WERI-Rb-1 (cell line): ENCODE results near the gene KRTAP10-3.
"Not testable (repeated sequence)": the region's sequence is repeated elsewhere in the genome, so short reads cannot be mapped to it uniquely, and the experiment has no call there.

Experiments used
- DNase-seq: peaks from one replicate; pipeline ENCODE4 v3.0.0-alpha.2; 2020
- H3K27ac ChIP-seq: fragments of 250-450 bp; sonication (Bioruptor Pico); 2 replicates; pipeline ENCODE4 v1.5.1; 2020; ENCODE audit warnings: mild to moderate bottlenecking, moderate library complexity
- H3K27me3 ChIP-seq: fragments of 250-450 bp; sonication (Bioruptor Pico); 2 replicates; pipeline ENCODE4 v1.5.1; 2021; ENCODE audit warnings: mild to moderate bottlenecking, low read depth, moderate library complexity; ENCODE audit not compliant: insufficient read depth, severe bottlenecking
- H3K36me3 ChIP-seq: fragments of 250-450 bp; sonication (Bioruptor Pico); 2 replicates; pipeline ENCODE4 v1.5.1; 2020; ENCODE audit warnings: mild to moderate bottlenecking, moderate library complexity
- H3K4me3 ChIP-seq: 2 replicates; pipeline ENCODE4 v1.5.1; 2011; ENCODE audit warnings: low read depth, mild to moderate bottlenecking, control low read depth, low read length
- H3K9me3 ChIP-seq: fragments of 250-450 bp; sonication (Bioruptor Pico); 2 replicates; pipeline ENCODE4 v1.5.1; 2021; ENCODE audit warnings: mild to moderate bottlenecking, moderate library complexity; ENCODE audit not compliant: severe bottlenecking
- TF ChIP-seq, protein P1 (sequence below): IDR thresholded peaks from 2 replicates; pipeline ENCODE4 v1.5.1; 2011; ENCODE audit warnings: low read depth, mild to moderate bottlenecking, control low read depth, inconsistent platforms, low read length

KRTAP10-3 gene

DNA sequence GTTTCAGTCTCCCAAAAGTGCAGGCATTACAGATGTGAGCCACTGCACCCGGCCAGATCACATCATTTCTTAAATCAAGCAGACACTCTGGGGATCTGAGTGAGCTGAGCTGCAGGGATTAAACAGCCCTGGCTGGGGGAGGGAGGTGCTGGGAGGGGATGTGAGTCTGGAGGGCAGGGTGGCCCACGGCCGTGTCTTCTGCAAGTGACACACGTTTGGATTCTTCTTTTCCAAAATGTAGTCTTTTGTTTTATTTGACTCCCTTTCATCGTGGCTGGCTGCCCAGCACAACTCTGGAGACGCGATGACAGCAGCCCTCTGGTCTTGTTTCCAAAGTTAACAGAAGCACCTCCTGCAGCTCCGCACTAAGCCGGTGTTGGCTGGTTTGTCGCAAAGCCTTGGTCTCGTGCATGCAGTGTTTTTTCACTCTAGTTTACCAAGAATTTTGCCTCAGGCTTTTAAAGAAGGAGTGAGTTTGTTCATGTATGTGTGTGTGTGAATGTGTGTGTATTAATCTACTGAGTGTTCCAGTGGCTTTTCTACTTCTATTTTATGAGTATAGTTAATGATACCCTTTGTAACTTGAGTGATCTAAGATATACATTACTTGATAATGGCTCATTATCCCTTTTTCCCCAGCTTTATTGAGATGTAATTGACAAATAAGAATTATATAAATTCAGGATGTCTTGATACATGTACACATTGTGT is 24.6 kb upstream of the KRTAP10-3 start:
- peak; percentile 81 for DNase-seq
- TF ChIP-seq, protein P1, sequence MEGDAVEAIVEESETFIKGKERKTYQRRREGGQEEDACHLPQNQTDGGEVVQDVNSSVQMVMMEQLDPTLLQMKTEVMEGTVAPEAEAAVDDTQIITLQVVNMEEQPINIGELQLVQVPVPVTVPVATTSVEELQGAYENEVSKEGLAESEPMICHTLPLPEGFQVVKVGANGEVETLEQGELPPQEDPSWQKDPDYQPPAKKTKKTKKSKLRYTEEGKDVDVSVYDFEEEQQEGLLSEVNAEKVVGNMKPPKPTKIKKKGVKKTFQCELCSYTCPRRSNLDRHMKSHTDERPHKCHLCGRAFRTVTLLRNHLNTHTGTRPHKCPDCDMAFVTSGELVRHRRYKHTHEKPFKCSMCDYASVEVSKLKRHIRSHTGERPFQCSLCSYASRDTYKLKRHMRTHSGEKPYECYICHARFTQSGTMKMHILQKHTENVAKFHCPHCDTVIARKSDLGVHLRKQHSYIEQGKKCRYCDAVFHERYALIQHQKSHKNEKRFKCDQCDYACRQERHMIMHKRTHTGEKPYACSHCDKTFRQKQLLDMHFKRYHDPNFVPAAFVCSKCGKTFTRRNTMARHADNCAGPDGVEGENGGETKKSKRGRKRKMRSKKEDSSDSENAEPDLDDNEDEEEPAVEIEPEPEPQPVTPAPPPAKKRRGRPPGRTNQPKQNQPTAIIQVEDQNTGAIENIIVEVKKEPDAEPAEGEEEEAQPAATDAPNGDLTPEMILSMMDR = no peak

DNA sequence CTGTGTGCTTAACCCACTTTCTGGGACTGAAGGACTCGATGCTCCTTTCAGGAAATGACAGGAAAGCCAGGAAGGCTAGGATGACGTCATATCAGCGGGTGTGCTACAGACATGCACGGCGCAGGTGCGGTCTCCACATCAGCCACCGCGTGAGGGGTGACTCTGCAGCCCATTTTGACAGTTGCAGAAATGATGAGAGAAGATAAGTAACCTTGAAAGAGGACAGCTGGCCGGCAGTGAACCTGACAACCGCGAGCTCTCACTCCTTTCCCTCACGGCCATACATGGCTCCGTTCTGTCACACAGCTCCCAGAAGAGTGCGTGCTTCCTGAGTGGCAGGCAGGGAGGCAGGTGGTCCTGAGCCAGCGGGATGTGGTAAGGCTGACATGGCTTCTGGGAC is 23.5 kb upstream of the KRTAP10-3 start:
- Histone ChIP-seq H3K27me3 (no peaks in the 10 kb centered on the region), H3K4me3 (no peak overlapping the region), H3K36me3 (no peaks in the 10 kb centered on the region), H3K9me3 (peaks cover 10% of the 10 kb centered on the region), H3K27ac (no peak overlapping the region)
- TF ChIP-seq, protein P1 = no peak
- DNase-seq = no peak

More for the DNA sequence above, 24.6 kb upstream of the KRTAP10-3 start:
- H3K4me3 ChIP-seq = peak overlapping the region; percentile 9
- no peaks in the 10 kb centered on the region for H3K27me3 ChIP-seq
- peak overlapping the region; percentile 18; the same call in 1 of the 2 replicates for H3K27ac ChIP-seq
- H3K36me3 ChIP-seq = no peaks in the 10 kb centered on the region
- peaks cover 6% of the 10 kb centered on the region for H3K9me3 ChIP-seq

DNA sequence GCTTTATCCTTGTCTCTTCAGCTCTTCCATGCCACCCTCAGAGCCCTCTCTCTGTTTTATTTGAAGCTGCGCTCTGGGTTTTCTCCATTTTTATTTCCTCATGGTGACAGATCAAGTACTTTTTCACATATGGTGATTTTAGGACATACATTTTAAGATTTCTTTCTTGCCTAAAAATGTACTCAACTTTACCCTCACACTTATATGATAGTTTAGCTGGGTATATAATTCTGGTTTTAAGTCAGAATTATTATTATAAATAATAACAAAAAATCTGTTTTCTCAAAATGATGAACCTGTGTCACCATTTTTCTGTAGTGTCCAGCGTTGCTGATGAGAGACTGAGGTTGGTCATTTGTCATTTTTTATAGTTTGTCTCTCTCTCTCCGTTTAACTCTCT is 22.6 kb upstream of the KRTAP10-3 start:
- H3K36me3 ChIP-seq = no peaks in the 10 kb centered on the region
- H3K27me3 ChIP-seq = no peaks in the 10 kb centered on the region
- TF ChIP-seq, protein P1 = no peak
- H3K4me3 ChIP-seq = no peak overlapping the region
- H3K27ac ChIP-seq = no peak overlapping the region
- peaks cover 17% of the 10 kb centered on the region for H3K9me3 ChIP-seq
- DNase-seq = no peak

DNA sequence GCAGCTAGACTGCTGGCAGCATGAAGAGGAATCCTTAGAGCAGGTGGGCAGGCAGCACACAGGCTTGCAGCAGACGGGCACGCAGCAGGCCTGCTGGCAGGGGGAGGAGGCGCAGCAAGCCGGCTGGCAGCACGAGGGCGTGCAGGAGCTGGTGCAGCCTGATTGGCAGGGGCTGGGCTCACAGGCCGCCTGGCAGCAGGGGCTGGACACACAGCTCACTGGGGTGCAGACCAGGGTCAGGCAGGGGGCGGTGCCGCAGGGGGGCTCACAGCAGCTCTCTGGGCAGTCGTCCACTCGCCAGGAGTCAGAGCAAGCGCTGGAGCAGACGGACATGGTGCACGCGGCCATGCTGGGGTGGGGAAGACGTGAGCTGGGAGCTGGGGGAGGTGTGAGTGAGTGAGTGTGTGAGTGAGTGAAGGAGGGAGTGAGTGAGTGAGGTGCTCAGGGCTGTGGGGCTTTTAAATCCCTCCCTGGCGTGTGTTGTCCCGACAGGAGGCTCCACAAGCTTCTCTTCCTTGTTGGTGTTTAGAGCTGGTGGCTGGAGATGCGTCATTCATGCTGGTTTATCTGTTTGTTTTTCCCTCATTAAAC is 21.7 kb upstream of the KRTAP10-3 start, which contains the start of gene KRTAP10-5:
KRTAP10-5 (minus strand) TSS at position 374 of the 591 bp plus-strand sequence; CDS start at position 348, 26 bp downstream.
- H3K27ac ChIP-seq = not testable (repeated sequence)

DNA sequence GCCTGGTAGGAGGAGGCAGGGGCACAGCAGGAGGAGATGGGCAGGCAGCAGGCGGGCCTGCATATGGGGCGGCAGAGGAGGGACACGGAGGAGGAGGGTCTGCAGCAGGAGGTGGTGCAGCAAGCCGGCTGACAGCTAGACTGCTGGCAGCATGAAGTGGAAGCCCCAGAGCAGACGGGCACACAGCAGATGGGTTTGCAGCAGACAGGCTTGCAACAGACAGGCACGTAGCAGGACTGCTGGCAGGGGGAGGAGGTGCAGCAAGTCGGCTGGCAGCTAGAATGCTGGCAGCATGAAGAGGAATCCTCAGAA is 21.2 kb upstream of the KRTAP10-3 start:
- Histone ChIP-seq H3K4me3 (no peak overlapping the region), H3K36me3 (no peaks in the 10 kb centered on the region), H3K27ac (no peak overlapping the region), H3K9me3 (peaks cover 17% of the 10 kb centered on the region), H3K27me3 (no peaks in the 10 kb centered on the region)
- TF ChIP-seq, protein P1 = no peak
- DNase-seq = no peak

More for the DNA sequence above, 21.7 kb upstream of the KRTAP10-3 start, which contains the start of gene KRTAP10-5:
- DNase-seq, H3K4me3 ChIP-seq, H3K36me3 ChIP-seq, H3K27me3 ChIP-seq: not testable (repeated sequence)
- H3K9me3 ChIP-seq = peaks cover 17% of the 10 kb centered on the region

DNA sequence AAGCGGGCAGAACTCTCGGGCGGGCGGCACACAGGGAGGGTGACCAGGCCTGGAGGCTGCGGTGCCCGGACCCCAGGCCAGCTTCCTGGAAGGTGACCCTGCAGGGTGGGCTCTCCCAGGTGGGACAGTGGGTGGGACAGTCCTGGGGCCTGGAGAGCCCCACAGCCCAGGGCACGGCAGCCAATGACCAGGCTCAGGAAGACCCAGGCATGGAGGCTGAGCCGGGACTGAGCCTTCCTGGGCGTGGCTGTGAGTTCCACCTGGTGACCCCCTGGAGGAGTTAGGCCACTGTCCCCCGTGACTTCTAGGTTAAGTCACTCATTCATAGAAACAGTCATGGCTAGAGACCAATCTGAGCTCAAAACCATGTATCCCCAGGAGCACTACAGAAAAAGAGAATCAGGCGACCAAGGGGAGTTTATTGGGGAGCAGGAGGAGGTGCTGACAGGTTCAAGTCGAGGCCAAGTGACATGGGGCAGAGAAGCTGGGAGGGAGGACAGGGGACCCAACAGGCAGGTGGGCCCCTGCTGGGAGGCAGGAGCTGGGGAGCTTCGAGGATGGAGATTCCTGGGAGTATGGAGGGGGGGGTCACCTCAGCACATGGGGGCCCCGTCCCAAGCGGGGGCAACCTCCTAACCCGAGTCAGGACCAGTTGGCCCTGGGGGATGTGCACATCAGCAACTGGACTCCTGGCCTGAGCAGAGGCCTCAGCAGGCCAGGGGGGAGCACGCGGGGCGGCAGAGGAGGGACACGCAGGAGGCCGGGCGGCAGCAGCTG is 20.6 kb upstream of the KRTAP10-3 start:
- H3K9me3 ChIP-seq = peaks cover 17% of the 10 kb centered on the region
- DNase-seq = no peak
- TF ChIP-seq, protein P1 = no peak

More for the DNA sequence above, 20.6 kb upstream of the KRTAP10-3 start:
- no peak overlapping the region for H3K27ac ChIP-seq
- no peak overlapping the region for H3K4me3 ChIP-seq
- no peaks in the 10 kb centered on the region for H3K36me3 ChIP-seq
- H3K27me3 ChIP-seq = no peaks in the 10 kb centered on the region
